Measurements from ENCODE around the gene ZNF865.

DNA sequence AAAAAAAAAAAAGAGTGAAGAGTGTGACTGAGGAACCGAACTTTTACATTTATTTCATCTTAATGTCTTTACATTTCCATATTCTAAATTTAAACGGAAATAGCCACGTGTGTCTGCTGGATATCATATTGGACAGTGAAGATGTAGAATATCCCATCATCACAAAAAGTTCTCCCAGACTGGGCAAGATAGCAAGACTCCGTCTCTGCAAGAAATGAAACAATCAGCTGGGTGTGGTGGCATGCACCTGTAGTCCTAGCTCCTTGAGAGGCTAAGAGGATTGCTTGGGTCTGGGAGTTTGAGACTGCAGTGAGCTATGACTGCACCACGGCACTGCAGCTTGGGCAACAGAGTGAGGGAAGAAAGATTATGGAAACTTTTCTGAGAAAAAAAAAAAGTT is 28.7 kb upstream of the ZNF865 start:
- TF ChIP-seq CTCF (IDR thresholded peaks at IDR 0.05; ENCODE audit: insufficient read depth, low read length, poor library complexity, severe bottlenecking) (no peak), EZH2phosphoT487 (conservative IDR thresholded peaks at IDR 0.05; ENCODE audit: low read length) (no peak)

All from SU-DHL-6 (cell line).